Vagina (tissue), 2 donors: ENCODE results near the gene ATG2B.

Source experiments
- CTCF ChIP-seq, 3 experiments: fragments of 450-650 bp in 2 of 3; fragments of 200-600 bp in 1 of 3; sonication (generic) in 1 of 3; IDR thresholded peaks; one replicate each; pipeline ENCODE4 v1.5.1; 2017 to 2019; ENCODE audit warnings: antibody characterized with exemption in 3 of 3, mild to moderate bottlenecking in 2 of 3, moderate library complexity in 2 of 3
- POLR2A ChIP-seq, 2 donors: fragments of 450-650 bp; IDR thresholded peaks; one replicate each; pipeline ENCODE4 v1.6.1; 2017; ENCODE audit warnings: antibody characterized with exemption in 2 of 2, mild to moderate bottlenecking in 2 of 2, moderate library complexity in 2 of 2

DNA sequence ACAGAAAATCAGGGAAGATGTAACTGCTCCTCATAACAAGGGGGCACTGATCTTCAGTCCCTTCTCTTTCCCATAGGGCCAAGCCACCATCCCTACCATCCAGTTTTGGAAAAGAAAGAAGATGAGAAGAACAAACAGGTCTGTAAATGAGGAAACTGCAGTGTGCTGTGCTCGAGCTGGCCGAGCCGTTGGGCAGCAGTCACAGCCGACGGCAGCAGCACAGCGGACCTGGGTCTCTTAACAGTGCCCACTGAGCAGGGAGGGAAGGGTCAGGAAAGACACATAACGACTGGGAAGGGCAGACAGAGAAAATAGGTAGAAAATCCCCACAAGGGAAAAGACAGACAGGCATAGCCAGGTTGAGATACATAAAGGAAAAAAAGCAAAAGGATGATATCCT lies 68.9 kb downstream of the ATG2B start:
- TF ChIP-seq CTCF (IDR thresholded peaks at IDR 0.05): no peak
- no peak for TF ChIP-seq POLR2A (IDR thresholded peaks at IDR 0.05)
